CD4-positive, alpha-beta T cell treated with Interleukin-21 for 1 hour (primary cell): ENCODE data around the gene CDC5L.
A peak's percentile ranks its signal among the peaks of the same experiment; 100 is the strongest.
"Not testable (repeated sequence)": the region's sequence is repeated elsewhere in the genome, so short reads cannot be mapped to it uniquely, and the experiment has no call there.

ENCODE experiments used
- DNase-seq: peaks from one replicate; pipeline ENCODE4 v3.0.0-alpha.2; 2020

CDC5L gene

DNA sequence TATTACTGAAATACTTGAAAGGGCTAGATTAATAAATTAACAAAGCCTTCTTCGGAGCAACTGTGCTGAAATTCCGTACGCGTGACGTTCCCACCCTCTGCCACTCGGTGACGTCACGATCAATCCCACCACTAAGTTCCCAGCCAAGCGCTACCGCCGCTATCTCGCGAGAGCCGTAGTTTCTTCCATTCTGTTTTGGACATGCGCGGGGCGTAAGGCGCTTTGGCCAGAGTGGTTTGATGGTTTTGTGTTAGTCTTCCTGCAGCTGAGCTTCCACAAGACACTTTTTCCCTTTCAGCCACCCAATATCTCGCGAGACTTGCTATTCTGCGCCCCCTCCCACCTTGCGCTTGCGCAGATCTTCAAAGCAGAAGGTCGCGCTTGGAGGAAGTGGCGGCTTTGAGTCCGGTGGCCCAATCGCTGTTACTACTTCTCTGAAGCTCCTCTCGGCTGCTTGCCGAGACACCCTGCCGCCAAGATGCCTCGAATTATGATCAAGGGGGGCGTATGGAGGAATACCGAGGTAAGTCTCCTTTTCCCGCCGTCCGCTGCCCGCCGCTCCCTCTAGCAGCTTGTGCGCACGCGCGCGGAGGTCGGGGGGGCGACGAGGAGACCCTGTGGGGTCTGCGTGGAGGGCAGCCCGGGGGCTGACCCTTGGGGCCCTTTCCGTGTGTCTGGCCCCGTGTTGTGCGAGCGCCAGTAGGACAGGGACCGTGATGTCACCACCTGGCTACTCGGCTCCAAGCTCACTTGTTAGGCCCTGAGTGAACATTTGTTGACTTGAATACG, at the start of gene CDC5L:
Gene CDC5L (plus strand): TSS at position 361 of the 789 bp plus-strand sequence. CDS start 118 bp downstream, at position 479.
- DNase-seq = peak; percentile 97

- DNase-seq = peak; percentile 77
These were observed 49.0 kb upstream of the CDC5L start for GRCh38 chr6:44338228-44339122.

GRCh38 chr6:44339301-44339700, 48.2 kb upstream of the CDC5L start:
- no peak for DNase-seq

DNA sequence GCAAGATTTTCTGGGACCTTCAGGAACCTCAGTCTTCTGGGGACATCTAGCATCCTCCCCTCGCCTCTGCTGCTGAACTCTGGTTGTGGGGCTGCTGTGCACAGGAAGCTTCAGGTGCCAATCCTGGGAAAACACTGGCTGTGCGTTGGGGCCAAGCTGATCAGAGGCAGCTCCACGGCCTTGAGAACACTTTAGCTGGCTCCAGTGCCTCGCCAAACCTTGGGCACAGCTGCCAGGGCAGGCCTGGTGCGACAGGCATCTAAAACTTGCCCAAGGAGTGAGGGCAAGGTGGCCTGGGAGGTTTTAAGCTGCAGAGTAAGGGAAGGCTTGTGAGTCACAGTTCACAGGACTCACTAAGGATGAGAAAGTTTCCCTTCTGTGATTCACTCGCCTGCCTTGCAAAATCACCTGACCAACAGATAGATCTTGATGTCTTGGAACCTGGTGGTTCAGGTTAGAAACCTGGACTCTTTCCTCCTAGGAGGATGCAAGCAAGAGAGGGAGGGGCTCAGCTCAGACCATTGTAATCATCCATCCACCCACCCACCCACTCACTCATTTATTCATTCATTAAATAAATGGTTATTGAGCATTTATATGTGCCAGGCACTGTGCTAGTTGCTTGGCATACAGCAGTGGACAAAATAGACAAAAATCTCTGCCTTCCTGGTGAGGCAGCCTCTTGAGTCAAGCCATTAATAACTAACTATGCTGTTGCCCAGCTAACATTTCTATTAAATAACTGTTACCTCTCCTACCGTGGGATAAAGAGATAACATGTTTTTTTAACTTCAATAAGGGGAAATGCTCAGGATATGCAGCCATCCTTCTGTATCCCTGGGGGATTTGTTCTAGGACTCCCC, 47.5 kb upstream of the CDC5L start:
- DNase-seq = no peak

GRCh38 chr6:44341095-44341890, 46.2 kb upstream of the CDC5L start:
- no peak for DNase-seq

DNA sequence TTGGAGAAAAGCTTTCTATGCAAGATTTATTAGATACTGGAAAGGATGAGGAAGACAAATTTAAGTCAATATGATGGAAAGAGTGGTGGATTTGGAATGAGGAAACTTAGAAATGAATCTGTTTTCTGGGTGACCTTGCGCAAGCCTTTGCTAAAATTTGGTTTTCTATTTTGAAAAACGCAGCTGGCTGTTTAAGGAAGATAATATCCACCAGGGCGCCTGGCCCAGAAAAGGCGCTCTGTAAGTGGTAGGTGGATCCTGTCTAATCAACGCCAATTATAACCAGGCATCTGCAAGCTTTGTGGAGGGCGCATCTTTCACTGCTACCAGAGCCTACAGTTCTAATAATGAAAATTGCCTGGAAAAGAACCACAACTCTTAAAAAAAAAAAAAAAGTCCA, 45.5 kb upstream of the CDC5L start:
- no peak for DNase-seq

- no peak for DNase-seq
These were observed 45.0 kb upstream of the CDC5L start, which contains the start of gene SPATS1 for GRCh38 chr6:44342489-44342888. Gene SPATS1 (plus strand): TSS chr6:44342650. CDS start chr6:44343096, 446 bp downstream.

- DNase-seq = not testable (repeated sequence)
These were observed 40.7 kb upstream of the CDC5L start for GRCh38 chr6:44346818-44347217.

DNA sequence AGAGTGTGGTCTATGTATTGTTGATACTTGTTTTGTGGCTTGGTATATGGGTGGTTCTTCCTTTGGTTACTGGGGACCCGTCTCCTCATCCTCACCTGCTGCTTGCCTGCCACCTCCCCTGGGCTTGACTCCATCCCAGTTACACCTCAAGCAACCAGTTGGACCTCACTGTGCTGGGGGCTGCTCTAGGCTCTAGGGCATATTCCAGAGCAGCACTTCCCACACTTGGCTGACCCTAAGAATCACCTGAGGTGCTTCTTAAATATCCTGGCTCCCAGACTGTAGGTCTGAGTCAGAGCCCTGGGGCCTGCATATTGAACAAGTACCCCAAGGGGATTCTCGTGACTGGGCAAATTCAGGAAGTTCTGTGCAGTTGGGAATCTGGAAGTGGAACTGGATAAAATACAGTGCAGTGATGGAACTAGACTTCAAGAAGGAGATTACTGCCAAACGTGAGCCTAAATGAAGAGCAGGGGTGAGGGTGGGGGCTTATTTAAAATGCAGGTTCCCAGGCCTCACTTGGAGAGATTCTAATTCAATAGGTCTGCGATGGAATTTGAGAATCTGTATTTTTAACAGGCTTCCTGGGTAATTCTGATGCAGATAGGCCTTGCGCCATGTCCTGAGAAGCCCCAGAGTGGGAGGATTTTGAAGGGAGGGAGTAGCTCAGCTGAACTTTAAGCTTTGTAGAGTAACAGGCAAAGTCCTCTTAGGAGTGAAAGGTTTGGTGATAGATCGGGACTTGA, 37.4 kb upstream of the CDC5L start:
- DNase-seq = no peak

- not testable (repeated sequence) for DNase-seq
These were observed 36.9 kb upstream of the CDC5L start for GRCh38 chr6:44350650-44350994.

DNA sequence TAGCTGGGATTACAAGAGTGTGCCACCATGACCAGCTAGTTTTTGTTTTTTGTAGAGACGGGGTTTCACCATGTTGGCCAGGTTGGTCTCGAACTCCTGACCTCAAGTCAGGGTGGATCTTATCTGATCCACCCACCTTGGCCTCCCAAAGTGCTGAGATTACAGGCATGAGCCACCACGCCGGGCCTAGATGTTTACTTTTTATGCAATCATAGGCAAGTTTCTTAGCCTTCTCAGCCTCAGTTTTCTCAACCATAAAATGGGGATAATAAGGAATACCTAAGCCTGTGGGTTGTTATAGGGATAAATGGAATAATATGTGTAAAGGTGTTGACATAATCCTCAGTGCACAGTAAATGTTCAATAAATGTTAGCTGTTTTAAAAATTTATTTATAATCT, 35.2 kb upstream of the CDC5L start:
- DNase-seq = no peak

DNA sequence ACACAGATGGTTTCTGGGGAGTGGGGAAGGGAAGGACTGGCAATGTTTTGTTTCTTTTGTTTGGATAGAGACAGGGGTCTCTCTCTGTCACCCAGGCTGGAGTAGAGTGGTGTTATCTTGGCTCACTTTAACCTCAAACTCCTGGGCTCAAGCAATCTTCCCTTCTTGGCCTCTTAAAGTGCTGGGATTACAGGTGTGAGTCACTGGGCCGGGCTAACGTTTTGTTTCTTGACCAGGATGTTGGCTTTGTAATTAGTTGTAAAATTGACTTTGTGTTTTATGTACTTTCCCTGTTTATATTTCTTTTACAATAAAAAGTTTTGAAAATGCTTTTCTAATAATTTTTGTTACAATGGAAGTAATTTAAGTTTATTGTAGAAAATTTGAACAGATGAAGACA, 34.2 kb upstream of the CDC5L start:
- no peak for DNase-seq

DNA sequence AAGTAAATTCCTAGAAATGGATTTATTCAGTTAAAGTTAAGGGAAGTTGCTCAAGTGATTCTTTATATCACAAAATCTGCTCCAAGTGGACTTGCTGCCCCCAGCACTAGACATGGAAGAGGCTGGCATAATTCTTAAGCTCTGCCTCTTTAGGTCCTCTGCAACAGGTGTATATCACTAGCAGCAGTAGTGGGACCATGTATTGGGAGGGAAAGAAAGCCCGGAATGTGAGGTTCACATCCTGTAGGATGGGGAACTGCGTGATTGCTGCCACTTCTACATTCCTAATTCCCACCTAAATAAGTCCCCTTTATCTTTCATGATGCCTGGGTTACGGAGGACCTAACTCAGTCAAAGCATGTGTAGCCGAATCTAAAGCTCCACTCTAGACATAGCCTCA, 31.9 kb upstream of the CDC5L start:
- DNase-seq = no peak

GRCh38 chr6:44356487-44356886, 31.0 kb upstream of the CDC5L start:
- DNase-seq = no peak

DNA sequence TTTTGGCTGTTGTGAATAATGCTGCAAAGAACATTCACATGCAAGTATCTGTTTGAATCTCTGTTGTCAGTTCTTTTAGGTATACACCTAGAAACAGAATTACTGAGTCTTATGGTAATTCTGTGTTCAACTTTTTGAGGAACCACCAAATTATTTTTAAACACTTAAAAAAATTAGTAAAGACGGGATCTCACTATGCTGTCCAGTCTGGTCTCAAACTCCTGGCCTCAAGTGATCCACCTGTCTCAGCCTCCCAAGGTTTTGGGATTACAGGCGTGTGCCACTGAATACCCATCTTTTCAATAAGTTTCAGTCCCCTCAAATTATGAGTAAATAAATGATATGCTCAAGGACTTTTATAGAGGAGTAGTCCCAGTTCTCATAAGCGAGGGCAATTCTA, 27.5 kb upstream of the CDC5L start:
- DNase-seq = no peak

GRCh38 chr6:44361947-44362346, 25.6 kb upstream of the CDC5L start:
- no peak for DNase-seq

DNA sequence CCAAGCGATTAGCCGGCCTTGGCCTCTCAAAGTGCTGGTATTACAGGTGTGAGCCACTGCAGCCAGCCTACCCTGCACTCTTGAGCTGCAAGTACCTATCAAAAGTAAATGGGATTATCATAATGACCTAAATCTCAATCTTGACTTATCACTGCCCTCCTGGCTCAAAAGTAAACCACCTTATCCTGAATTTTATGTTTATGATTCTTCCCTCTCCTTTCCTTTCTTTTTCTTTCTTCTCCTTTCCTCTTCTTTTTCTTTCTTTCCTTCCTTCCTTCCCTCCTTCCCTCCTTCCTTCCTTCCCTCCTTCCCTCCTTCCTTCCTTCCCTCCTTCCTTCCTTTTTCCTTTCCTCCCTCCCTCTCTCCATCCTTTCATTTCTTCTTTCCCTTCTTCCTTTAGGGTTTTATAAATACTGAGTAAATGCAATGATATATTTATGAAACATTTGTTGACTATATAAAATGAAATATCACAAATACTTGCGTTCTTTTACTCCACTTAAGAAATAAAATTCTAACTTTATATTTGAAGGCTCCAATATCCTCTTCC, 24.1 kb upstream of the CDC5L start:
- no peak for DNase-seq

GRCh38 chr6:44366781-44367180, 20.7 kb upstream of the CDC5L start:
- DNase-seq = no peak

GRCh38 chr6:44367681-44368080, 19.8 kb upstream of the CDC5L start:
- no peak for DNase-seq

GRCh38 chr6:44373051-44373450, 14.5 kb upstream of the CDC5L start:
- no peak for DNase-seq

GRCh38 chr6:44373787-44374186, 13.7 kb upstream of the CDC5L start:
- no peak for DNase-seq
